Gastroesophageal sphincter (tissue), 4 donors: ENCODE measurements around the gene SNAP29. TPM values are rescaled to one million over a fixed set of nuclear protein-coding genes. Genes with fewer than 3 reads are reported as not detected.
A peak's percentile ranks its signal among the peaks of the same experiment; 100 is the strongest.

Source experiments
- ATAC-seq: fragments of 150-250 bp; one replicate; pipeline ENCODE4 v1.9.1; 2016; ENCODE audit warnings: mild to moderate bottlenecking, moderate library complexity
- H3K27ac ChIP-seq, 4 donors: fragments of 200-600 bp; sonication (generic) in 3 of 4; 1 replicate in 3 of 4; 2 replicates in 1 of 4; pipeline ENCODE4 v1.5.1; 2016 to 2019
- H3K27me3 ChIP-seq: fragments of 200-600 bp; sonication (generic); one replicate; pipeline ENCODE4 v1.5.1; 2019
- H3K36me3 ChIP-seq, 2 donors: fragments of 200-600 bp; sonication (generic); one replicate each; pipeline ENCODE4 v1.5.1; 2019; ENCODE audit warnings: control low read depth in 1 of 2
- H3K4me1 ChIP-seq, 3 donors: fragments of 200-600 bp; sonication (generic); 1 replicate in 2 of 3; 2 replicates in 1 of 3; pipeline ENCODE4 v1.5.1; 2016 to 2019; ENCODE audit warnings: control low read depth in 2 of 3
- H3K4me3 ChIP-seq, 2 donors: fragments of 200-600 bp; sonication (generic); one replicate each; pipeline ENCODE4 v1.5.1; 2019; ENCODE audit warnings: mild to moderate bottlenecking in 1 of 2, moderate library complexity in 1 of 2
- H3K9me3 ChIP-seq, 3 donors: fragments of 200-600 bp; sonication (generic); one replicate each; pipeline ENCODE4 v1.5.1; 2017 to 2019; ENCODE audit warnings: control low read depth in 2 of 3
- CTCF ChIP-seq, 4 experiments: fragments of 200-600 bp in 2 of 4; fragments of 450-650 bp in 2 of 4; sonication (generic) in 1 of 4; IDR thresholded peaks; one replicate each; pipeline ENCODE4 v1.5.1; 2017 to 2019; ENCODE audit warnings: antibody characterized with exemption in 4 of 4, mild to moderate bottlenecking in 2 of 4, moderate library complexity in 2 of 4
- EP300 ChIP-seq: sonication (generic); formaldehyde crosslinking; IDR thresholded peaks from one replicate; pipeline ENCODE4 v1.6.1; 2017; ENCODE audit warnings: antibody characterized with exemption, mild to moderate bottlenecking
- POLR2A ChIP-seq, 2 donors: fragments of 450-650 bp; IDR thresholded peaks; one replicate each; pipeline ENCODE4 v1.6.1; 2017; ENCODE audit warnings: antibody characterized with exemption in 2 of 2, mild to moderate bottlenecking in 2 of 2, moderate library complexity in 1 of 2
- POLR2AphosphoS5 ChIP-seq: sonication (generic); formaldehyde crosslinking; IDR thresholded peaks from one replicate; pipeline ENCODE4 v1.6.1; 2017; ENCODE audit warnings: antibody characterized with exemption
- WGBS, 2 donors: methylation state at CpG; one replicate each; pipeline ENCODE4 v1.1.5; 2018; ENCODE audit warnings: low coverage in 1 of 2; 5-methylcytosine and 5-hydroxymethylcytosine counted together
- total RNA-seq, 4 donors: library from RNA; depleted of rRNA; stranded (reverse); fragments of >200 nt; gene quantifications; one replicate each; pipeline ENCODE4 v1.1.0, GENCODE V29; 2016

SNAP29 gene
- total RNA-seq, 4 donors from 2014 or later: 22.1 to 33.8 (median 27.1) TPM

GRCh38 chr22:20884454-20884853, 25.6 kb downstream of the SNAP29 start:
- H3K27me3 ChIP-seq: no peaks in the 10 kb centered on the region
- 58 to 70% methylated on average over 4 of the region's 4 CpGs for WGBS, 2 donors
- H3K36me3 ChIP-seq: peaks cover 0 to 88% of the 10 kb centered on the region in 2 donors
- peaks cover 0 to 10% (median 0%) of the 10 kb centered on the region in 3 donors for H3K4me1 ChIP-seq
- TF ChIP-seq EP300: no peak
- TF ChIP-seq CTCF (IDR thresholded peaks at IDR 0.05): no peak
- no peak for TF ChIP-seq POLR2AphosphoS5
- TF ChIP-seq POLR2A (IDR thresholded peaks at IDR 0.05): no peak
- H3K9me3 ChIP-seq: no peaks in the 10 kb centered on the region
- no peak overlapping the region for H3K4me3 ChIP-seq
- ATAC-seq: no peak
- no peak overlapping the region for H3K27ac ChIP-seq

GRCh38 chr22:20885017-20885556, 26.3 kb downstream of the SNAP29 start:
- Histone ChIP-seq H3K4me3 (no peak overlapping the region), H3K4me1 (peaks cover 0 to 10% (median 0%) of the 10 kb centered on the region in 3 donors), H3K27me3 (no peaks in the 10 kb centered on the region), H3K9me3 (no peaks in the 10 kb centered on the region), H3K27ac (peak overlapping the region in 1 of 4 donors; percentile 38), H3K36me3 (peaks cover 0 to 92% of the 10 kb centered on the region in 2 donors)
- WGBS, 2 donors: 60 to 66% methylated on average over 1 to 8 of the region's 8 CpGs
- no peak for TF ChIP-seq POLR2AphosphoS5
- TF ChIP-seq CTCF (IDR thresholded peaks at IDR 0.05): no peak
- TF ChIP-seq EP300: no peak
- no peak for TF ChIP-seq POLR2A (IDR thresholded peaks at IDR 0.05)
- ATAC-seq: no peak

GRCh38 chr22:20885557-20886323, 26.9 kb downstream of the SNAP29 start:
- Histone ChIP-seq H3K27ac (peak overlapping the region in 3 of 4 donors; percentile 38 to 67 (median 64)), H3K4me3 (no peak overlapping the region), H3K4me1 (peaks cover 0 to 10% (median 0%) of the 10 kb centered on the region in 3 donors), H3K27me3 (no peaks in the 10 kb centered on the region), H3K36me3 (peaks cover 0 to 88% of the 10 kb centered on the region in 2 donors), H3K9me3 (no peaks in the 10 kb centered on the region)
- peak; percentile 97 for ATAC-seq
- TF ChIP-seq POLR2A (IDR thresholded peaks at IDR 0.05): no peak
- TF ChIP-seq CTCF (IDR thresholded peaks at IDR 0.05): peak in 3 of 4 experiments; percentile 88 to 94 (median 90)
- WGBS, 2 donors: 28 to 30% methylated on average over 3 to 9 of the region's 10 CpGs

- Histone ChIP-seq H3K36me3 (peaks cover 0 to 72% of the 10 kb centered on the region in 2 donors), H3K27ac (no peak overlapping the region), H3K4me1 (peaks cover 0 to 10% (median 0%) of the 10 kb centered on the region in 3 donors), H3K27me3 (no peaks in the 10 kb centered on the region), H3K4me3 (no peak overlapping the region), H3K9me3 (no peaks in the 10 kb centered on the region)
- TF ChIP-seq CTCF (IDR thresholded peaks at IDR 0.05): no peak
- TF ChIP-seq POLR2AphosphoS5: no peak
- TF ChIP-seq EP300: no peak
- no peak for TF ChIP-seq POLR2A (IDR thresholded peaks at IDR 0.05)
- no peak for ATAC-seq
- WGBS, 2 donors: 86 to 87% methylated on average over 1 to 3 of the region's 5 CpGs
These were observed 28.6 kb downstream of the SNAP29 start for GRCh38 chr22:20887375-20887774.
